H1 (cell line): ENCODE measurements around the gene SENP1.

Experiments used
- EZH2 ChIP-seq: fragments of 200-600 bp; sonication (generic); IDR thresholded peaks from 2 replicates; pipeline ENCODE4 v1.7.1; 2012; ENCODE audit warnings: low read depth, mild to moderate bottlenecking, moderate library complexity, low read length, inconsistent platforms; ENCODE audit not compliant: severe bottlenecking
- FOSL1 ChIP-seq: IDR thresholded peaks from 2 replicates; pipeline ENCODE4 v1.6.1; 2011; ENCODE audit warnings: mild to moderate bottlenecking, low read depth, low read length, moderate library complexity; ENCODE audit not compliant: insufficient read depth
- NRF1 ChIP-seq: IDR thresholded peaks from 2 replicates; pipeline ENCODE4 v1.6.1; 2011; ENCODE audit warnings: mild to moderate bottlenecking, low read depth, low read length, improper control_type of control experiment
- PHF8 ChIP-seq: fragments of 200-600 bp; sonication (generic); conservative IDR thresholded peaks from 2 replicates; pipeline ENCODE4 v1.7.1; 2012; ENCODE audit warnings: low read depth, mild to moderate bottlenecking, inconsistent platforms, low read length, moderate library complexity
- POLR2A ChIP-seq, 2 experiments: IDR thresholded peaks; 1 replicate in 1 of 2; 2 replicates in 1 of 2; pipeline ENCODE4 v1.6.1; 2011; ENCODE audit warnings: low read depth in 2 of 2, low read length in 2 of 2, mild to moderate bottlenecking in 2 of 2; ENCODE audit errors: control extremely low read depth in 1 of 2
- POLR2AphosphoS5 ChIP-seq: IDR thresholded peaks from 2 replicates; pipeline ENCODE4 v1.6.1; 2011; ENCODE audit warnings: low read depth, low read length
- SP4 ChIP-seq: IDR thresholded peaks from 2 replicates; pipeline ENCODE4 v1.6.1; 2012; ENCODE audit warnings: low read length, inconsistent platforms
- SRF ChIP-seq: IDR thresholded peaks from 2 replicates; pipeline ENCODE4 v1.6.1; 2011; ENCODE audit warnings: mild to moderate bottlenecking, low read depth, low read length, moderate library complexity
- YY1 ChIP-seq: IDR thresholded peaks from 2 replicates; pipeline ENCODE4 v1.6.1; 2011; ENCODE audit warnings: low read depth, mild to moderate bottlenecking, low read length
- TF ChIP-seq, protein P1 (sequence below), 3 experiments: IDR thresholded peaks; 1 replicate in 2 of 3; 2 replicates in 1 of 3; pipeline versions ENCODE4 v1.5.1 to v1.6.1; 2011; ENCODE audit warnings: low read length in 3 of 3, mild to moderate bottlenecking in 3 of 3, inconsistent platforms in 2 of 3, low read depth in 1 of 3, moderate library complexity in 1 of 3; ENCODE audit not compliant: insufficient read depth in 1 of 3; ENCODE audit errors: control extremely low read depth in 1 of 3

DNA sequence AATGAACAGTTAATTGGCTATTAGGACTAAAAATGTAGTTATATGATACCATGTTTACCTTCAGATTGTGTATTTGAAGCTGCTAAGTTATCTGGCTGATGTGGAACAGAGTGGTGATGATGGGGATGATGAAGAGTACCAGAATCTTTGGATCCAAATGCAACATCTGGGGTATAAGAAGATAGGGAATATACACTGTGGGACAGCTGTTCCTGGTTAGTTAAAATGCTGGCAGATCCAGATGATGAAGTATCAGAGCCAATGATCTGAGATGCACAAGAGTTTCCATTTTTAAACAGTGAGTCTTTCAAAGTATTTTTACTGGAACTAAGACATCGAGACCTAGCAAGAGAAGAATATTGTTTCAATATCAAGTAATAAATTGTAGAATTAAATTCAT, 31.6 kb downstream of the SENP1 start:
- TF ChIP-seq SRF (no peak), PHF8 (no peak), EZH2 (no peak), FOSL1 (no peak), POLR2AphosphoS5 (no peak), POLR2A (IDR thresholded peaks at IDR 0.05; ENCODE audit: control extremely low read depth in 1 of 2, low read depth in 2 of 2, low read length in 2 of 2) (no peak), SP4 (no peak), NRF1 (no peak), YY1 (no peak)
- TF ChIP-seq, protein P1, sequence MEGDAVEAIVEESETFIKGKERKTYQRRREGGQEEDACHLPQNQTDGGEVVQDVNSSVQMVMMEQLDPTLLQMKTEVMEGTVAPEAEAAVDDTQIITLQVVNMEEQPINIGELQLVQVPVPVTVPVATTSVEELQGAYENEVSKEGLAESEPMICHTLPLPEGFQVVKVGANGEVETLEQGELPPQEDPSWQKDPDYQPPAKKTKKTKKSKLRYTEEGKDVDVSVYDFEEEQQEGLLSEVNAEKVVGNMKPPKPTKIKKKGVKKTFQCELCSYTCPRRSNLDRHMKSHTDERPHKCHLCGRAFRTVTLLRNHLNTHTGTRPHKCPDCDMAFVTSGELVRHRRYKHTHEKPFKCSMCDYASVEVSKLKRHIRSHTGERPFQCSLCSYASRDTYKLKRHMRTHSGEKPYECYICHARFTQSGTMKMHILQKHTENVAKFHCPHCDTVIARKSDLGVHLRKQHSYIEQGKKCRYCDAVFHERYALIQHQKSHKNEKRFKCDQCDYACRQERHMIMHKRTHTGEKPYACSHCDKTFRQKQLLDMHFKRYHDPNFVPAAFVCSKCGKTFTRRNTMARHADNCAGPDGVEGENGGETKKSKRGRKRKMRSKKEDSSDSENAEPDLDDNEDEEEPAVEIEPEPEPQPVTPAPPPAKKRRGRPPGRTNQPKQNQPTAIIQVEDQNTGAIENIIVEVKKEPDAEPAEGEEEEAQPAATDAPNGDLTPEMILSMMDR (IDR thresholded peaks at IDR 0.05; ENCODE audit: control extremely low read depth in 1 of 3, insufficient read depth in 1 of 3, low read depth in 1 of 3, low read length in 3 of 3) = no peak
